IMR-90 (cell line): ENCODE data around the gene CLMP. TPM values are rescaled to one million over a fixed set of nuclear protein-coding genes. Genes with fewer than 3 reads are reported as not detected.

Source experiments
- ATAC-seq: fragments of 200-7000 bp; cut with Tn5 transposase; 2 replicates; pipeline ENCODE4 v1.9.1; 2020; ENCODE audit warnings: low read depth, mild to moderate bottlenecking, moderate library complexity
- BruUV-seq: library from RNA; stranded (reverse); fragments of 400-500 nt; replicated peaks from 2 replicates; lab custom pipeline; 2021; lab: Mats Ljungman, UMichigan
- CTCF ChIA-PET: fragments of 300-600 bp; formaldehyde crosslinking; extraction: SDS; loops from one replicate; lab custom pipeline; 2021; ENCODE audit warnings: antibody characterized with exemption; lab: Yijun Ruan, JAX
- POLR2A ChIA-PET: fragments of 300-600 bp; sonication (Branson Sonifier 250); formaldehyde crosslinking; loops from one replicate; lab custom pipeline; 2022; ENCODE audit warnings: antibody characterized with exemption; ENCODE audit not compliant: unreplicated experiment; lab: Charles Lee
- DNase-seq: peaks from one replicate; pipeline ENCODE4 v3.0.0; 2013
- H2AFZ ChIP-seq: replicated peaks from 2 replicates; pipeline ENCODE3; 2013; ENCODE audit warnings: low read length, mild to moderate bottlenecking; ENCODE audit not compliant: poor library complexity
- H2AK5ac ChIP-seq: 2 replicates; pipeline ENCODE4 v1.6.1; 2013; ENCODE audit warnings: low read depth, low read length, inconsistent platforms
- H2AK9ac ChIP-seq: replicated peaks from 2 replicates; pipeline ENCODE3; 2013; ENCODE audit warnings: mild to moderate bottlenecking, low read depth, low read length, moderate library complexity; ENCODE audit not compliant: poor library complexity
- H2BK120ac ChIP-seq: 2 replicates; pipeline ENCODE4 v1.6.1; 2013; ENCODE audit warnings: low read depth, low read length, inconsistent platforms
- H2BK15ac ChIP-seq: 3 replicates; pipeline ENCODE4 v1.6.1; 2013; ENCODE audit warnings: low read depth, low read length, inconsistent platforms
- H2BK20ac ChIP-seq: 2 replicates; pipeline ENCODE4 v1.6.1; 2013; ENCODE audit warnings: low read depth, mild to moderate bottlenecking, inconsistent platforms, low read length, moderate library complexity
- H2BK5ac ChIP-seq: 2 replicates; pipeline ENCODE4 v1.6.1; 2013; ENCODE audit warnings: mild to moderate bottlenecking, low read depth, low read length, inconsistent platforms; ENCODE audit not compliant: poor library complexity, severe bottlenecking
- H3K14ac ChIP-seq: replicated peaks from 2 replicates; pipeline ENCODE4 v1.6.1; 2013; ENCODE audit warnings: low read depth, low read length, inconsistent platforms
- H3K18ac ChIP-seq: 2 replicates; pipeline ENCODE4 v1.6.1; 2013; ENCODE audit warnings: low read depth, low read length, control low read depth
- H3K23ac ChIP-seq: 2 replicates; pipeline ENCODE4 v1.6.1; 2013; ENCODE audit warnings: low read depth, low read length, inconsistent platforms
- H3K27ac ChIP-seq: 2 replicates; pipeline ENCODE4 v1.5.1; 2013; ENCODE audit warnings: mild to moderate bottlenecking, control low read depth, low read length; ENCODE audit not compliant: insufficient read depth
- H3K27me3 ChIP-seq: 2 replicates; pipeline ENCODE4 v1.6.1; 2013; ENCODE audit warnings: low read length; ENCODE audit not compliant: control insufficient read depth, insufficient read depth
- H3K36me3 ChIP-seq: 2 replicates; pipeline ENCODE4 v1.6.1; 2013; ENCODE audit warnings: low read length, mixed read lengths; ENCODE audit not compliant: control insufficient read depth, insufficient read depth
- H3K4ac ChIP-seq: 2 replicates; pipeline ENCODE4 v1.6.1; 2013; ENCODE audit warnings: low read depth, low read length, inconsistent platforms
- H3K4me1 ChIP-seq: 2 replicates; pipeline ENCODE4 v1.6.1; 2013; ENCODE audit warnings: low read length, mixed read lengths; ENCODE audit not compliant: control insufficient read depth, insufficient read depth
- H3K4me2 ChIP-seq: 2 replicates; pipeline ENCODE4 v1.6.1; 2013; ENCODE audit warnings: low read depth, mild to moderate bottlenecking, control low read depth, low read length, moderate library complexity
- H3K4me3 ChIP-seq: 2 replicates; pipeline ENCODE4 v1.5.1; 2013; ENCODE audit warnings: low read depth, mild to moderate bottlenecking, control low read depth, low read length, moderate library complexity; ENCODE audit not compliant: insufficient read depth
- H3K56ac ChIP-seq: 2 replicates; pipeline ENCODE4 v1.6.1; 2013; ENCODE audit warnings: low read length, inconsistent platforms; ENCODE audit not compliant: insufficient read depth; ENCODE audit errors: extremely low read depth
- H3K79me1 ChIP-seq, 2 experiments: 2 replicates each; pipeline ENCODE4 v1.6.1; 2013; ENCODE audit warnings: low read length in 2 of 2, inconsistent platforms in 1 of 2, low read depth in 1 of 2
- H3K9ac ChIP-seq: 2 replicates; pipeline ENCODE4 v1.6.1; 2013; ENCODE audit warnings: low read depth, low read length, control low read depth
- H3K9me1 ChIP-seq: 2 replicates; pipeline ENCODE4 v1.6.1; 2013; ENCODE audit warnings: low read length, inconsistent platforms; ENCODE audit not compliant: insufficient read depth
- H3K9me3 ChIP-seq: 2 replicates; pipeline ENCODE4 v1.6.1; 2013; ENCODE audit warnings: low read length; ENCODE audit not compliant: control insufficient read depth, insufficient read depth
- H4K20me1 ChIP-seq: 2 replicates; pipeline ENCODE4 v1.6.1; 2013; ENCODE audit warnings: low read length, inconsistent platforms; ENCODE audit not compliant: insufficient read depth
- H4K5ac ChIP-seq: 2 replicates; pipeline ENCODE4 v1.6.1; 2013; ENCODE audit warnings: mild to moderate bottlenecking, low read depth, low read length, control low read depth
- H4K8ac ChIP-seq, 2 experiments: 2 replicates each; pipeline ENCODE4 v1.6.1; 2013; ENCODE audit warnings: low read depth in 2 of 2, low read length in 2 of 2, control low read depth in 1 of 2, inconsistent platforms in 1 of 2
- H4K91ac ChIP-seq: 2 replicates; pipeline ENCODE4 v1.6.1; 2013; ENCODE audit warnings: low read depth, low read length, inconsistent platforms; ENCODE audit not compliant: insufficient read depth
- BHLHE40 ChIP-seq: fragments of 150-350 bp; IDR thresholded peaks from 2 replicates; pipeline ENCODE4 v1.6.1; 2016; ENCODE audit warnings: mild to moderate bottlenecking, low read depth, low read length
- CEBPB ChIP-seq: IDR thresholded peaks from 2 replicates; pipeline ENCODE4 v1.6.1; 2012; ENCODE audit warnings: low read depth, low read length, improper control_type of control experiment
- WGBS, 2 experiments: methylation state at CpG; one replicate each; pipeline versions ENCODE4 v1.1.5 to v1.1.7; 2013; ENCODE audit warnings: missing lambda C conversion rate in 2 of 2; ENCODE audit not compliant: insufficient read length in 1 of 2; ENCODE audit errors: extremely low coverage in 2 of 2; 5-methylcytosine and 5-hydroxymethylcytosine counted together
- dilution Hi-C: fragments of 300-500 bp; cut with HindIII; formaldehyde crosslinking; loops from one replicate; pipeline ENCODE4 v1.14.3; 2018; ENCODE audit warnings: low sequenced_read_pairs; ENCODE audit not compliant: unreplicated experiment
- in situ Hi-C: fragments of 300-500 bp; cut with MboI; formaldehyde crosslinking; loops from 3 replicates; pipeline ENCODE4 v1.14.3; 2019; ENCODE audit warnings: low sequenced_read_pairs, inconsistent platforms, mixed read lengths
- intact Hi-C: fragments of 100-400 bp; cut with micrococcal nuclease; formaldehyde crosslinking; loops from 2 replicates; pipeline ENCODE4 v1.10.0; 2022
- polyA plus RNA-seq, 3 experiments: library from polyadenylated mRNA; depleted of rRNA; stranded (reverse); fragments of >200 nt; gene quantifications; 2 replicates each; pipeline ENCODE4 v1.2.3, GENCODE V29; 2012; ENCODE audit warnings: low replicate concordance in 1 of 3
- total RNA-seq: library from RNA; depleted of rRNA; stranded (reverse); fragments of >200 nt; gene quantifications from 2 replicates; pipeline ENCODE4 v1.2.3, GENCODE V29; 2012

Gene CLMP
- total and polyA plus RNA-seq, 2 of the 4 experiments (the other 2 are of a cell fraction), result 54.7 to 95.7 TPM

- Histone ChIP-seq H3K36me3 (peaks cover 58% of the 10 kb centered on the region), H3K79me1 (peaks cover 61 to 85% of the 10 kb centered on the region in 2 experiments), H3K56ac (no peak overlapping the region), H3K23ac (peak overlapping the region; percentile 34; the same call in 1 of the 2 replicates), H4K20me1 (peaks cover 31% of the 10 kb centered on the region), H3K27me3 (no peaks in the 10 kb centered on the region), H2BK15ac (peak overlapping the region; percentile 2; the same call in 1 of the 3 replicates), H2AFZ (no peak overlapping the region), H4K91ac (no peak overlapping the region), H4K5ac (peak overlapping the region; percentile 27; the same call in 1 of the 2 replicates), H2BK5ac (no peak overlapping the region), H3K4me1 (peaks cover 15% of the 10 kb centered on the region), H3K27ac (peak overlapping the region; percentile 15; the same call in 1 of the 2 replicates), H2AK5ac (no peak overlapping the region), H3K9me3 (no peaks in the 10 kb centered on the region), H3K9ac (no peak overlapping the region; the same call in 1 of the 2 replicates), H4K8ac (peak overlapping the region in 1 of 2 experiments; percentile 26; a peak in 1 of 4 replicates), H3K4me2 (no peak overlapping the region), H2BK120ac (no peak overlapping the region), H3K14ac (peak overlapping the region; percentile 21; the same call in 1 of the 2 replicates), H2BK20ac (peak overlapping the region; percentile 29; the same call in 1 of the 2 replicates), H2AK9ac (no peak overlapping the region), H3K4ac (peak overlapping the region; percentile 51; the same call in 1 of the 2 replicates), H3K4me3 (no peak overlapping the region), H3K18ac (no peak overlapping the region), H3K9me1 (peaks cover 25% of the 10 kb centered on the region)
- ATAC-seq (peak; percentile 21), DNase-seq (no peak)
- CTCF ChIA-PET, result no interaction called here
- POLR2A ChIA-PET, result no interaction called here
- intact Hi-C loops (no loop called here), in situ Hi-C loops (no loop called here), dilution Hi-C loops (no loop called here)
- no peak for TF ChIP-seq BHLHE40
- no peak for TF ChIP-seq CEBPB
- WGBS, 2 experiments, result 86% methylated on average over 4 of the region's 11 CpGs; no CpG with 5 or more reads in 1 of the 2 experiments
- BruUV-seq, result no TSS peak
Measured at GRCh38 chr11:123158033-123159003, 36.7 kb downstream of the CLMP start.
